Suppressor macrophage treated with lipopolysaccharide for 1 hour (primary cell): ENCODE data around the gene HEXD.

Experiments used
- DNase-seq, 3 donors: peaks; one replicate each; pipeline ENCODE4 v3.0.0-alpha.2; 2020 to 2022

The HEXD gene

GRCh38 chr17:82416771-82417170, 1.4 kb upstream of the HEXD start:
- no peak for DNase-seq

GRCh38 chr17:82419540-82419939, 1.4 kb downstream of the HEXD start:
- peak; percentile 46 to 73 (median 46) for DNase-seq

GRCh38 chr17:82424001-82424862, 6.1 kb downstream of the HEXD start:
- peak; percentile 75 to 86 (median 80) for DNase-seq

GRCh38 chr17:82424863-82425159, 6.7 kb downstream of the HEXD start:
- DNase-seq: no peak

- no peak for DNase-seq
Observed at GRCh38 chr17:82428546-82428945, 10.4 kb downstream of the HEXD start.

- no peak for DNase-seq
Observed at GRCh38 chr17:82429824-82430223, 11.7 kb downstream of the HEXD start.

GRCh38 chr17:82432017-82432416, 13.9 kb downstream of the HEXD start:
- no peak for DNase-seq

- no peak for DNase-seq
Observed at GRCh38 chr17:82433560-82434215, 15.5 kb downstream of the HEXD start.

- DNase-seq: peak in 1 of 3 donors; percentile 50
Observed at GRCh38 chr17:82434216-82434565, 16.0 kb downstream of the HEXD start.

GRCh38 chr17:82435103-82435502, 17.0 kb downstream of the HEXD start:
- no peak for DNase-seq

GRCh38 chr17:82435601-82436583, 17.7 kb downstream of the HEXD start:
- DNase-seq: no peak

- no peak for DNase-seq
Observed at GRCh38 chr17:82436601-82437324, 18.6 kb downstream of the HEXD start.

- DNase-seq: no peak
Observed at GRCh38 chr17:82437325-82437668, 19.1 kb downstream of the HEXD start.

GRCh38 chr17:82438401-82439193, 20.4 kb downstream of the HEXD start:
- no peak for DNase-seq

GRCh38 chr17:82439194-82439828, 21.2 kb downstream of the HEXD start:
- DNase-seq: no peak

GRCh38 chr17:82439829-82440365, 21.8 kb downstream of the HEXD start:
- DNase-seq: no peak

- DNase-seq: peak; percentile 65 to 76 (median 69)
Observed at GRCh38 chr17:82440469-82440981, 22.4 kb downstream of the HEXD start.

- DNase-seq: peak; percentile 64 to 83 (median 64)
Observed at GRCh38 chr17:82440991-82441627, 23.0 kb downstream of the HEXD start.

GRCh38 chr17:82441691-82442487, 23.7 kb downstream of the HEXD start:
- DNase-seq: no peak
